OCI-LY3 (cell line): Measurements from ENCODE around the gene HK2.

Source experiments
- H2AFZ ChIP-seq: fragments of 200-600, 300-600 bp; shearing (Covaris generic); 2 replicates; pipeline ENCODE4 v1.6.0; 2014; ENCODE audit warnings: antibody characterized with exemption, low read depth, low read length
- H3K27ac ChIP-seq: fragments of 200-600, 300-600 bp; sonication (generic); 2 replicates; pipeline ENCODE4 v1.5.1; 2014; ENCODE audit warnings: mild to moderate bottlenecking, low read length, moderate library complexity, mixed read lengths
- H3K27me3 ChIP-seq: fragments of 200-600, 300-600 bp; sonication (generic); 2 replicates; pipeline ENCODE4 v1.6.1; 2014; ENCODE audit warnings: low read depth, low read length, mixed read lengths
- H3K36me3 ChIP-seq: fragments of 200-600, 300-600 bp; sonication (generic); replicated peaks from 2 replicates; pipeline ENCODE3; 2014; ENCODE audit warnings: low read depth, low read length, mixed read lengths
- H3K4me1 ChIP-seq: fragments of 300-600, 200-600 bp; sonication (generic); 2 replicates; pipeline ENCODE4 v1.6.1; 2014; ENCODE audit warnings: low read length, mixed read lengths
- H3K4me2 ChIP-seq: fragments of 200-600, 300-600 bp; sonication (generic); 2 replicates; pipeline ENCODE4 v1.6.1; 2014; ENCODE audit warnings: low read length, mixed read lengths
- H3K4me3 ChIP-seq: fragments of 300-600, 200-600 bp; sonication (generic); 2 replicates; pipeline ENCODE4 v1.5.1; 2014; ENCODE audit warnings: antibody characterized with exemption, mild to moderate bottlenecking, low read length, moderate library complexity
- H3K79me2 ChIP-seq: fragments of 300-600, 200-600 bp; shearing (Covaris generic); 2 replicates; pipeline ENCODE4 v1.6.1; 2014; ENCODE audit warnings: mild to moderate bottlenecking, low read length, mixed read lengths
- H3K9ac ChIP-seq: fragments of 300-600, 200-600 bp; shearing (Covaris generic); 2 replicates; pipeline ENCODE4 v1.6.0; 2014; ENCODE audit warnings: mild to moderate bottlenecking, low read length, moderate library complexity
- H3K9me3 ChIP-seq: fragments of 200-600, 300-600 bp; shearing (Covaris generic); 2 replicates; pipeline ENCODE4 v1.6.1; 2014; ENCODE audit warnings: low read length, mixed read lengths; ENCODE audit not compliant: insufficient read depth
- H4K20me1 ChIP-seq: fragments of 200-600, 300-600 bp; sonication (generic); 2 replicates; pipeline ENCODE4 v1.6.1; 2016; ENCODE audit warnings: low read length, mixed read lengths; ENCODE audit not compliant: insufficient read depth
- CTCF ChIP-seq: fragments of 200-600, 300-600 bp; sonication (generic); IDR thresholded peaks from 2 replicates; pipeline ENCODE4 v1.5.1; 2014; ENCODE audit warnings: antibody characterized with exemption, low read length, low read depth
- EZH2phosphoT487 ChIP-seq: fragments of 200-600 bp; shearing (Covaris generic); IDR thresholded peaks from 2 replicates; pipeline ENCODE4 v1.6.1; 2018; ENCODE audit warnings: antibody characterized with exemption, mixed run types, low read depth

HK2 gene

GRCh38 chr2:74910245-74910644 is 76.3 kb downstream of the HK2 start:
- no peaks in the 10 kb centered on the region for H3K27me3 ChIP-seq
- TF ChIP-seq CTCF (no peak), EZH2phosphoT487 (no peak)
- H3K9ac ChIP-seq: no peak overlapping the region
- no peak overlapping the region for H3K4me2 ChIP-seq
- H3K27ac ChIP-seq: no peak overlapping the region
- H3K36me3 ChIP-seq: no peaks in the 10 kb centered on the region
- H3K9me3 ChIP-seq: no peaks in the 10 kb centered on the region
- H2AFZ ChIP-seq: no peak overlapping the region
- no peaks in the 10 kb centered on the region for H3K79me2 ChIP-seq
- no peaks in the 10 kb centered on the region for H4K20me1 ChIP-seq
- H3K4me3 ChIP-seq: no peak overlapping the region
- no peaks in the 10 kb centered on the region for H3K4me1 ChIP-seq

- no peaks in the 10 kb centered on the region for H3K9me3 ChIP-seq
- no peak overlapping the region for H3K4me3 ChIP-seq
- H3K27me3 ChIP-seq: no peaks in the 10 kb centered on the region
- H3K4me2 ChIP-seq: no peak overlapping the region
- no peaks in the 10 kb centered on the region for H4K20me1 ChIP-seq
- H3K79me2 ChIP-seq: no peaks in the 10 kb centered on the region
- no peak overlapping the region for H3K27ac ChIP-seq
- no peak overlapping the region for H2AFZ ChIP-seq
- H3K36me3 ChIP-seq: no peaks in the 10 kb centered on the region
- H3K4me1 ChIP-seq: no peaks in the 10 kb centered on the region
- TF ChIP-seq CTCF (no peak), EZH2phosphoT487 (no peak)
- no peak overlapping the region for H3K9ac ChIP-seq
Measured at GRCh38 chr2:74911061-74911460, 77.1 kb downstream of the HK2 start.

- Histone ChIP-seq H2AFZ (no peak overlapping the region), H3K4me3 (no peak overlapping the region), H3K27me3 (no peaks in the 10 kb centered on the region), H4K20me1 (no peaks in the 10 kb centered on the region), H3K4me1 (no peaks in the 10 kb centered on the region), H3K4me2 (no peak overlapping the region), H3K27ac (no peak overlapping the region), H3K36me3 (no peaks in the 10 kb centered on the region), H3K79me2 (no peaks in the 10 kb centered on the region), H3K9me3 (no peaks in the 10 kb centered on the region), H3K9ac (no peak overlapping the region)
- TF ChIP-seq CTCF (no peak), EZH2phosphoT487 (no peak)
Measured at GRCh38 chr2:74915743-74916142, 81.8 kb downstream of the HK2 start.

- TF ChIP-seq CTCF: no peak
- no peak for TF ChIP-seq EZH2phosphoT487
Measured at GRCh38 chr2:74916394-74916793, 82.5 kb downstream of the HK2 start.

More at GRCh38 chr2:74916394-74916793, 82.5 kb downstream of the HK2 start:
- no peak overlapping the region for H3K27ac ChIP-seq
- H3K9me3 ChIP-seq: no peaks in the 10 kb centered on the region
- no peak overlapping the region for H3K4me2 ChIP-seq
- H3K4me1 ChIP-seq: no peaks in the 10 kb centered on the region
- no peak overlapping the region for H2AFZ ChIP-seq
- no peak overlapping the region for H3K9ac ChIP-seq
- no peak overlapping the region for H3K4me3 ChIP-seq
- no peaks in the 10 kb centered on the region for H3K27me3 ChIP-seq
- no peaks in the 10 kb centered on the region for H3K36me3 ChIP-seq
- no peaks in the 10 kb centered on the region for H4K20me1 ChIP-seq
- no peaks in the 10 kb centered on the region for H3K79me2 ChIP-seq
